Ovary (tissue), 9 donors: Measurements from ENCODE around the gene IL17RD. TPM values are rescaled to one million over a fixed set of nuclear protein-coding genes. Genes with fewer than 3 reads are reported as not detected.

Source experiments
- DNase-seq, 5 donors: peaks; one replicate each; pipeline ENCODE4 v3.0.0-alpha.2; 2019 to 2020
- H3K27ac ChIP-seq, 2 donors: fragments of 200-600 bp; one replicate each; pipeline versions ENCODE4 v1.5.1 to v1.8.0; 2019 to 2022
- H3K27me3 ChIP-seq: fragments of 200-600 bp; one replicate; pipeline ENCODE4 v1.8.0; 2022
- H3K36me3 ChIP-seq: fragments of 200-600 bp; sonication (generic); one replicate; pipeline ENCODE4 v1.5.1; 2019
- H3K4me1 ChIP-seq: one replicate; pipeline ENCODE4 v1.8.1; 2013; ENCODE audit warnings: mild to moderate bottlenecking, moderate library complexity; ENCODE audit not compliant: insufficient read depth
- H3K4me3 ChIP-seq: fragments of 200-600 bp; sonication (generic); one replicate; pipeline ENCODE4 v1.5.1; 2017
- H3K9me3 ChIP-seq, 2 donors: fragments of 200-600 bp in 1 of 2; sonication (generic) in 1 of 2; one replicate each; pipeline versions ENCODE4 v1.5.1 to v1.8.1; 2013 to 2019; ENCODE audit warnings: mild to moderate bottlenecking in 1 of 2, moderate library complexity in 1 of 2
- EP300 ChIP-seq: sonication (generic); formaldehyde crosslinking; IDR thresholded peaks from one replicate; pipeline ENCODE4 v1.6.1; 2017; ENCODE audit warnings: antibody characterized with exemption
- POLR2A ChIP-seq: fragments of 450-650 bp; IDR thresholded peaks from one replicate; pipeline ENCODE4 v1.6.1; 2017; ENCODE audit warnings: antibody characterized with exemption, mild to moderate bottlenecking, moderate library complexity
- WGBS, 3 donors: extraction: QIAGEN DNeasy Blood & Tissue Kit in 1 of 3; methylation state at CpG; one replicate each; pipeline versions ENCODE4 v1.1.5 to v1.1.7; 2013 to 2017; 5-methylcytosine and 5-hydroxymethylcytosine counted together
- intact Hi-C, 4 donors: fragments of 100-400 bp; cut with DNase I; formaldehyde crosslinking; loops; one replicate each; pipeline versions ENCODE4 v1.11.0 to v1.15.1; 2022 to 2023
- polyA plus RNA-seq, 2 donors: library from polyadenylated mRNA; stranded (reverse); fragments of 200-250 nt in 1 of 2; fragments of 350-450 nt in 1 of 2; fragmentation: Illumina TruSeq in 1 of 2; extraction: RNeasy Lipid Tissue Mini Kit (QIAGEN cat#74804) in 1 of 2; gene quantifications; one replicate each; pipeline ENCODE4 v1.2.3, GENCODE V29; 2013 to 2014
- total RNA-seq, 7 donors: library from RNA; depleted of rRNA in 2 of 7; stranded (reverse); fragments of >200 nt in 2 of 7; fragmentation: NEBNext Ultra II Directional in 3 of 7; extraction: Animal tissue kit (Norgen Biotek cat#: 25700) in 3 of 7; gene quantifications; one replicate each; pipeline versions ENCODE4 v1.1.0 to v1.2.4, GENCODE V29; 2016 to 2023
- TF ChIP-seq, protein P1 (sequence below), 3 donors: fragments of 450-650 bp in 2 of 3; fragments of 200-600 bp in 1 of 3; IDR thresholded peaks; one replicate each; pipeline versions ENCODE4 v1.5.1 to v1.8.0; 2016 to 2022; ENCODE audit warnings: antibody characterized with exemption in 3 of 3, mild to moderate bottlenecking in 1 of 3
- donor health status: DM: no; HTN: no; CAD: no; lungs with moderate emphysema.
- donor health status: DM: no; HTN: no; CAD: no.
- donor health status: Bipolar disorder and iron deficiency.
- donor health status: DM: yes; HTN: yes; CAD: no.
- donor health status: DM: no; HTN: no; CAD: no.
- donor health status: DM: yes; HTN: yes; CAD: no.

The IL17RD gene
- total and polyA plus RNA-seq, 9 donors: 10.7 to 35.8 (median 21.8) TPM

DNA sequence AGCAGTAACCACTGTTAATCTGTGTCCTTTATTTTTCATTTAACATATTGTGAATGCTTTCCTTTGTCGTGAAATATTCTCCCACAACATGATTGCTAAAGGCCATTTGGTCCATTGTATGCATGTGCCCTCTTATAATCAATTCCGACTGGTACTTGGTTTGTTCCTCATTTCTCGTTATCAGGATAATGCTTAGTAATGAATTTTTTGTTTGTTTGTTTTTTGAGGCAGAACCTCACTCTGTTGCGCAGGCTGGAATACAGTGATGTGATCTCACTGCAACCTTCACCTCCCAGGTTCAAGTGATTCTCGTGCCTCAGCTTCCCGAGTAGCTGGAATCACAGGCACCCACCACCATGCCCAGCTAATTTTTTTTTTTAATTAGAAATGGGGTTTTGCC, 82.7 kb downstream of the IL17RD start:
- TF ChIP-seq POLR2A (no peak), EP300 (no peak)
- TF ChIP-seq, protein P1, sequence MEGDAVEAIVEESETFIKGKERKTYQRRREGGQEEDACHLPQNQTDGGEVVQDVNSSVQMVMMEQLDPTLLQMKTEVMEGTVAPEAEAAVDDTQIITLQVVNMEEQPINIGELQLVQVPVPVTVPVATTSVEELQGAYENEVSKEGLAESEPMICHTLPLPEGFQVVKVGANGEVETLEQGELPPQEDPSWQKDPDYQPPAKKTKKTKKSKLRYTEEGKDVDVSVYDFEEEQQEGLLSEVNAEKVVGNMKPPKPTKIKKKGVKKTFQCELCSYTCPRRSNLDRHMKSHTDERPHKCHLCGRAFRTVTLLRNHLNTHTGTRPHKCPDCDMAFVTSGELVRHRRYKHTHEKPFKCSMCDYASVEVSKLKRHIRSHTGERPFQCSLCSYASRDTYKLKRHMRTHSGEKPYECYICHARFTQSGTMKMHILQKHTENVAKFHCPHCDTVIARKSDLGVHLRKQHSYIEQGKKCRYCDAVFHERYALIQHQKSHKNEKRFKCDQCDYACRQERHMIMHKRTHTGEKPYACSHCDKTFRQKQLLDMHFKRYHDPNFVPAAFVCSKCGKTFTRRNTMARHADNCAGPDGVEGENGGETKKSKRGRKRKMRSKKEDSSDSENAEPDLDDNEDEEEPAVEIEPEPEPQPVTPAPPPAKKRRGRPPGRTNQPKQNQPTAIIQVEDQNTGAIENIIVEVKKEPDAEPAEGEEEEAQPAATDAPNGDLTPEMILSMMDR (IDR thresholded peaks at IDR 0.05): no peak
- peaks cover 8% of the 10 kb centered on the region for H3K4me1 ChIP-seq
- no peak overlapping the region for H3K4me3 ChIP-seq
- no peaks in the 10 kb centered on the region for H3K27me3 ChIP-seq
- DNase-seq: no peak
- H3K9me3 ChIP-seq: no peaks in the 10 kb centered on the region
- no peak overlapping the region for H3K27ac ChIP-seq
- 94 to 96% (median 95%) methylated on average over 6 of the region's 6 CpGs for WGBS, 3 donors
- intact Hi-C loops: no loop called here
- no peaks in the 10 kb centered on the region for H3K36me3 ChIP-seq

DNA sequence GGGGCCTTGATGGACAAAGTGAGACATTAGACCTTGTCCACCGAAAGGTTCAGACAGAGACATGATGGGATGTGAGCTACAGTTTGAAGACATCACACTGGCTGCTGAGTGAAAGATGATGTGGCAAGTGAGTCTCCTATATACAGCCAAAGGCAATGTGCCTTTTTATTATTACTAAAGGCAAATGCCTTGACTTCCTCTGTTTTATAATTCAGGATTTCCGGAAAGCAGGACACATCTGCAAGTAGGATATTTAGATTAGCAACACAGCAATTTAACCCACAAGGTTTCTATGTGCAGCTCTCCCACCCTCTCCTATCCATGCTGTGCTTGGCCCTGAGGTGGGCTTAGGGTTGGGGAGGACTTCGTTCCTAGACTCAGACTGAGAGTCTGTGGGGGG, 84.0 kb downstream of the IL17RD start:
- intact Hi-C loops: no loop called here

DNA sequence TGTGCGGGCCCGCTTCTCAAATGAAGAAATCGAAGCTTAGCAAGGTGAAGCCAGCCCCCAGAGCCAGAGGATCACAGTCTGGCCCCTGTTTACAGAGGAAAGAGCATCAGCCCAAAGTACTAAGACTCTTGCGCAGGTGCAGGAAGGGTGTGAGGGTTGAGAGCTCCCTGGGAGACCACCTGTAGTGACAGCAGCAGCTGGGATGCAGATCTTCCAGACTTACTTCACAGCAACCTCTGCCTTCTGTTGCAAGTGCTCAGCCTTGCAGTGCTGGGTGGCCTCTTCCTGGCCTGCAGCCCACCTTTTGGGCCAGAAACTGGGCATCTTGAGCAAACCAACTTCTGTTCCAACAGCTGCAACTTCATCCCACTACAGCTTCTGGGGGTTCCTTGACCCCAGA, 85.0 kb downstream of the IL17RD start:
- no peak for TF ChIP-seq EP300
- TF ChIP-seq, protein P1 (IDR thresholded peaks at IDR 0.05): no peak
- TF ChIP-seq POLR2A: no peak
- Histone ChIP-seq H3K4me1 (peaks cover 5% of the 10 kb centered on the region), H3K27ac (no peak overlapping the region), H3K27me3 (no peaks in the 10 kb centered on the region), H3K4me3 (no peak overlapping the region), H3K36me3 (no peaks in the 10 kb centered on the region), H3K9me3 (no peaks in the 10 kb centered on the region)
- intact Hi-C loops: no loop called here
- DNase-seq: no peak
- WGBS, 3 donors: 92 to 96% (median 95%) methylated on average over 4 of the region's 4 CpGs

More for the DNA sequence above, 84.0 kb downstream of the IL17RD start:
- H3K4me1 ChIP-seq: peaks cover 5% of the 10 kb centered on the region
- no peaks in the 10 kb centered on the region for H3K27me3 ChIP-seq
- no peak for DNase-seq
- no peaks in the 10 kb centered on the region for H3K9me3 ChIP-seq
- WGBS, 3 donors: 73 to 83% (median 77%) methylated on average over 3 of the region's 3 CpGs
- H3K27ac ChIP-seq: no peak overlapping the region
- H3K36me3 ChIP-seq: no peaks in the 10 kb centered on the region
- TF ChIP-seq, protein P1 (IDR thresholded peaks at IDR 0.05): no peak
- no peak overlapping the region for H3K4me3 ChIP-seq

DNA sequence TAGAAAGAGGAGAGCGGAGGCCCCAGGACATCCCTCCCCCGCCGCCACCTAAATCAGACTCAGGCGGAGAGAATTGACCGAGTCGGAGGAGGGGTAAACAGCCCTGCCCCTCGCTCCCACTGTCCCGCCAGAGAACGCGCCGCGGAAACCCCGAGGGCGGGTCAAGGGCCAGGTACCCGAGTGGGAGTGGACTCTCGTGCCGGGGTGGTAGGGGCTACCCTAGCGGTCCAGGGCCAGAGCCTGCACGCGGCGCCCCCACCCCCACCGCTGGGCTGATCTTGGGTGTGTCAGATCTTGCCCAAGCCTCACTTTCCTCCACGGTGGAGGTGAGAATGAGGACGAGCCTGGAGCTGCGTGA, 85.7 kb downstream of the IL17RD start:
- Histone ChIP-seq H3K27me3 (no peaks in the 10 kb centered on the region), H3K36me3 (no peaks in the 10 kb centered on the region), H3K4me3 (peak overlapping the region; percentile 64), H3K27ac (no peak overlapping the region), H3K4me1 (peaks cover 5% of the 10 kb centered on the region), H3K9me3 (no peaks in the 10 kb centered on the region)
- TF ChIP-seq, protein P1 (IDR thresholded peaks at IDR 0.05): no peak
- TF ChIP-seq EP300 (no peak), POLR2A (no peak)
- intact Hi-C loops: loop anchor here in 3 of 4 donors (5.0 to 10.0 kb wide), 2 partner anchors 75 to 82 kb away; no protein-coding TSS in a partner anchor
- peak in 3 of 5 donors; percentile 27 to 59 (median 38) for DNase-seq
- WGBS, 3 donors: 2 to 6% (median 3%) methylated on average over 25 of the region's 25 CpGs
